ENCODE results near the gene IRS4.

Gene IRS4

DNA sequence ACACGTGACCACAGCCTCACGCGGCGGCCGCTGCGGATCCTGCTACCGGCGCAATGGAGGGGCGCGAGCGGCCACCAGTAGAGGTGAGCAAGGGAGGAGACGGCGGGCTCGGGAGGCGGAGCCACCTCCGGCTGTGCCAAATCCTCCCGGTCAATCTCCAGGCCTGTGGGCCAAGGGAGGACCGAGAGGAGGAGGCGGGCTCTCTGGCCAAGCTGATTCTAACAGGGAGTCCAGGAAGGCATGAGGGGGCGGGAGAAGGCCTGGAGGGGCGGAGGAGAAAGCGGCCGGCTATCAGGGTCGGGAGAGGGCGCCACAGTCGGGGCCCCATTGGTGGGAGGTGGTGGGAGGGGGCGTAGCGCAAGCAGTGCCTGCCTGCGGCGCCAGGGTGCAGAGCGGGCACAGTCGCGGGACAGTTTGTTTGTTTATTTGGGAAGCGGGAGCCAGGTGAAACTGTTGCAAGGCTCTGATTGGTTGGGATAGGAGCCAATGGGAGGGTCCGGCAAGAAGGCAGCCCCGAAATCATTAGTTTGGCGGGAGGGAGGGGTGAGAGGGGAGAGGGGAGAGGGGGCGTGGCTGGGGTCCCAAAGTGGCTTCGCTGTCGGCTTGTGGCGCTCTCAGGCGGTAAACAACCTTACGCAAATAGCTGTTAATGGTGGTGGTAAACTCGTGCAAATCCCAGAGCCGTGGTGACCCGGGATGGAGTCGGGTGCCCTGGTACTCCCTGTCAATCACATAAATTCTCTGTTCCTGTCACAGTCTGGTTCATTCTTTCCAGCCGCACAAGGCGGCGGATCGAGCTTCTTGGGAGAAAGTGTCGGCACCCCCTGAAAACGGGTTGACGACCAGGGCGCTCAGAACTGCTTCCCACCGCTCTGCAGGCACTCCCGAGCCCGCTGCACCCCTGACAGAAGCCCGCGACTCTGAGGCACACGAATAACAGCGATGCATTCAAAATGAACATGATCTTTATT, at the start of gene IRS4:
Gene IRS4 (minus strand): TSS at position 55 of the 971 bp plus-strand sequence.
- no peak for DNase-seq (ENCODE audit: low read depth in 1 of 2, low spot score in 1 of 2)

DNA sequence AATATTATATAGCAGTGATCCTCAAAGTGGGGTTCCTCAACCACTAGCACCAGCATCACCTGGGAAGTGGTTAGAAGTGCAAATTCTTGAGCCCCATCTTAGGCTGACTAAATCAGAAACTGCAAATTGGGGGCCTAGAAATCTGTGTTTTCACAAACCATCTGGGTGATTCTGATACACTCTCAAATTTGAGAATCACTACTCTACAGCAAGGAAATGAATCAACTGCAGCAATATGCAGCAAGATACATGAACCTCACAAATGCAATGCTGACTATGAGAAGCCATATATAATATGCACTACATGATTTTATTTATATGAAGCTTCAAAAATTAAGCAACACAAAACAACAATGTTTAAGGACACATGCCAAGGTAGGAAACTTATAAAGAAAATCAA, 36.2 kb upstream of the IRS4 start:
- DNase-seq (ENCODE audit: low read depth in 1 of 2, low spot score in 1 of 2), result no peak

DNA sequence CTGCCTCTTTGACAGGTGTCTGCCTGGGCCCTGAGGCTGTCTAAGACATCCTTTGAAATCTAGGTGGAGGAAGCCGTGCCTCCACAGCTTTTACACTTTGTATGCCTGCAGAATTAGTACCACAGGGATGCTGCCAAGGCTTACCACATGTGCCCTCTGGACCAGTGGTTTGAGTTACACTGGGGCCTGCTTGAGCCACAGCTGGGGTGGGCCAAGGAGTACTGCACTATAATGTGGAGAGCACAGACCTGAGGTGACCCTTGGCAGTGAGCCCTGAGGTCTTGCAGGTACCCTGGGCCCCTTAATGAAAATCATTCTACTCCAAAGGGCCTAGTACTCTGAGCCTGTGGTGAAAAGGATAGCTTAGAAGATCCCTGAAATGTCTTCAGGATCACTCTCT, 27.2 kb upstream of the IRS4 start:
- DNase-seq (ENCODE audit: low read depth in 1 of 2, low spot score in 1 of 2), result no peak

DNA sequence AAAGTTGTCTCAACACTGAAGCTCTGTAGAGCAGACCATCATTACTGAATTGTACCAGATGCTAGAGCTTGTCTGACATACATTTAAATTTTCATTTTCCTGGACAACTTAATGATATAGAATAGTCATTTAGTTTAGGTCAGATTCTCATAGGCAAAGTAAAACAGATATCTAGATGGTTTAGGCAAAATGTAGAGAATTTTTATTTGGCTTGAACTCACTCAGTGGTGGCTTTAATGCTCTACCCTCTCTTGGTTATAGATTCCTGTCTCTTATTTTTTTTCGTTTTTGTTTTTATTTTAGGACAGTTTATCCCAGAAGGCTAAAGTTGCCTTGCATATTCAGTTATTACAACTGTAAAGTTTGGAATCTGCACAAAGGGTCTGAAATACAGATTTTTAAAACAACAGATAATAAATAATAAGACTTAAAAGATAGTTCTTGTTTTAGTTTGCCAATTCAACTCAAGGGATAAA, 4.0 kb upstream of the IRS4 start:
- DNase-seq (ENCODE audit: low read depth in 1 of 2, low spot score in 1 of 2), result no peak

DNA sequence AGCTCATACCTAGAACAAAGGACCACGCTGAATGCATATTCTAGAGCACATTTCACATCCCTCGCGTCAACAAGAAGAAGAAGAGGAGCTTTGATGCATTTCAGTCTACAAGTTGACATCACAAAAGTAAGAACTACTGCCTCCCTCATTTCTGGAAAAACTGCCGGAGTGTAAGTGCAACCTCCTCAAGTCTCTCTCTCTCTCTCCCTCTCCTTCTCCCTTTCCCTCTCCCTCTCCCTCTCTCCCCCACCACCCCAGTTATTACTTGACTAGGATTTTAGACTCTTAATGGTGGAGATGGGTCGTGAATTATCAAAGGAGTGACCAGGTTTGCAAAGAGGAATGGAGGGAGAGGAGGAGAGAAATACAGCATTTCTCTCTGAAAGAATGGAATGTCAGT, 1.4 kb upstream of the IRS4 start:
- DNase-seq (ENCODE audit: low read depth in 1 of 2, low spot score in 1 of 2), result no peak

DNA sequence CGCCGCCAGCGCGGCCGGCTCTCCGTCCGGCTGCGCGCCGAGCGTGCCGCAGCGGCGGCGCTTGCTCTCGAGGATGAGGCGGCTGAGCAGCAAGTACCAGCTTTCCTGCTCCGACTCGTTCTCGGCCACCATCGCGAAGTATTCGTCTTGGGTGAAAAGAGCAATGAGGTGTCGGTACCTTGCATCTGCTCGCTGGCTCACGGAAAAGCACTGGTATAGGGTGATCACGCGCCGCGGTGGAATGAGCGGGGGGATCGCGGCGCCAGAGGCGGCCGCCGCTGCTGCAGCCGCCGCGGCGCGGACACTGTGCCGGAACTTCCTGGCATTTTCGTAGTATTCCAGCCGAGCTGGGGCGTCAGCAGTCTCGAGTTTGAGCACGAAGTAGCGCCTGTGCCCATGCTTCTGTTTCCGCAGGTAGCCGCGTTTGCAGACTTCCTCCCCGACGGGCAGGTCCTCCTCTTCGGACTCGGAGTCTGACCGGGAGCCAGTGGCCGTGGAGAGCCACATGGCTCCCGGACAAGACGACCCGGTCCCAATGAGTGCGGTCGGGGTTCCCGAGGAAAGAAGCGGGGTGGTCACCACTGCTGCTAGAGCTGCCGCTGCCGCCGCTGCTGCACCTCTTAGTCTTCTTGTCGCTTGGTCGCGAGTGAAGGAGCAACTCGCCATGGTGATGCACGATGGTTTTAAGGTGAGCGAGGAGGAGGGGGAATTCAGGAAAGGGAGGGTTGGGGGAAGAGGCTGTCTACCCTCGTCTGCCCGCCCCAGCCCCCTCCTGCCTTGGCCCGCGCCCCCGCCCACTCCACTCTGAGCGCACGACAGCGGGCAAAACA, 469 bp downstream of the IRS4 start:
- DNase-seq (ENCODE audit: low read depth in 1 of 2, low spot score in 1 of 2), result no peak

DNA sequence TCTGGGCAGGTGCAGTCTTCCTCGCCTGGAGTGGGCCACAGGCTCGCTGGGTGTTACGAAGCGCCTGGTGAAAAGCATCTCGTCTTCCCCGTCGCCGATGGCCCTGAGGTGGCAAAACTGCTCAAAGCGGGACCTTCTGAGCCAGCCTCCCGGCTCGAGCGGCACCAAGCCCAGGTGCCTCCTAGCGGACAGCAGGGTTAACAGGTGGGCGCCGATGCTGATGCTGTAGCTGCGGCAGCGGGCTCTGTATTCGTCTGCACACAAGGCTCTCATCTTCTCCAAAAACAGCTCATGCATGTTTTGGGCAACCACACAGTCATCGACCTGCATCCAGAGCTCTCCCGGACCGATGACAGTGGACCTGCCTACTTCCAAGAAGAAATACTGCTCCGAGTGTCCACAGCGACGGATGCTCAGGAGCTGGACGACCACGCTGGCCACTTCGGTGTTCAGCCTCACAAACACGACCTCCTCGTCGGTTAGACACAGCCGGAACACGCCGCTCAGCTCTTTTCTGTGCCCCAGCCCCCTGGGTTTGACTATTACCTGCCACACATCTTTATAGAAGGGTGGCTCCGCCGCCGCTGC, 1.2 kb downstream of the IRS4 start:
- DNase-seq (ENCODE audit: low read depth in 1 of 2, low spot score in 1 of 2), result no peak

DNA sequence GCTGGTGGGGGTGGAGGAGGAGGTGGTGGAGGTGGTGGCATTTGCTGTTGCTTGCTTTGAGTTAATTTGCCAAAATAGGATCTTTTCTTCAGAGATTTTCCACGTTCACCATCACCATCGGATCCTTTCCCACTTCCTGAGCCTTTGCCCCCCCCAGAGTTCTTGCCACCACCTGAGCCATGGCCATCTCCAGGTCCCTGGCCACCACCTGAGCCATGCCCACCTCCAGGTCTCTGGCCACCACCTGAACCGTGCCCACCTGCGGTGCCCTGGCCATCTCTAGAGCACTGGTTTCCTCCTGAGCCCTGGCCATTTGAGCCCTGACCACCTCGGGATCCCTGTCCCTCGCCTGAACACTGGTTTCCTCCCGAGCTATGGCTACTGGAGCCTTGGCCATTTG, 1.9 kb downstream of the IRS4 start:
- DNase-seq (ENCODE audit: low read depth in 1 of 2, low spot score in 1 of 2), result no peak

DNA sequence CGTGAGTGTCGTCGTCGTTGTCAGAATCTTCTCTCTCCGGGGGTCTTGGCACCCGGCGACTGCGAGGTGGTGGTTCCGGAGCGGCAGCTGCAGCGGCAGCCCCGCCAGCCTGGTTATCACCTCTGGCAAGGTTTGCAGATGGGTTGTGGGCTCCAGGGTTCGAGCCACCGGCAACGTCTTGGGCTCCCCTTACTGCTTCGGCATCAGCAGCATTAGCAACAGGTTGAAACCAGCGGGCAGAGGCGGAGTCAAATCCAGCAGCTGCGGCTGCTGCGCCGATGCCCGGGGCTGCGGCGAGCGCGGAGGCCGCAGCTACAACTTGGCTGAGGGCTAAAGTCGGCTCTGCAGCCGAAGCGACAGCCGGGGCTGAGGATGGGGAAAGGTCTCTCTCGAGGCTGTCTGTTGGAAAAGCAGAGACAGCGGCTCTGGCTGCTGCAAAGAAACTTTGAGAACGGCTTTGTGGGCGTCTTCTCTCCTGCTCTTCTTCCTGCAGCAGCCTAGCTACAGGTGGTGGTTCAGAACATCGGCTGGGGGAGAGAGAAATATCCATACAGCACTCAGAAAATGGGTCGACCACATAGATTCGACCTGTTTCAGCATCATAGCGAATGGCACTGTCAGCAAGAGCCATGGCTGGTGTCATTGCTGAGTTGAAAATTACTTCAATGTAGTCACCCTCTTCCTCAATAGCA, 3.6 kb downstream of the IRS4 start:
- DNase-seq (ENCODE audit: low read depth in 1 of 2, low spot score in 1 of 2), result no peak

DNA sequence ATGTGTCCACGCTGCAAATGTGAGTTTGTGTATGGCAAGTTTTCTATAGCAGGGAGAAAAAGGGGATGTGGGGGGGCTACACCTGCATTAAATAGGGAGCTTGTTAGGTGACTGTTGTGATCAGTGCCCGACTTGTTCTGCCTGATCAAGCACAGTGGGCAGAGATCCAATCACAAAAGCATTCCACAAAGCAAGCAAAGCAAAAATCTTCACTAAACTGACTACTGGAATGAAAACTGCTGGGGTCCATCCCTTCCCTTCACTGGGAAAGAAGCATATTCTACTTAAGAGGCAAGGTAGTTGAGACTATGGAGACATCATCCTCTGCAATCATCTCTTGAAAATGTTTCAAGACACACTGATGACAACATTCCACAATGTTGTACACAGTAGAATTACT, 5.2 kb downstream of the IRS4 start:
- DNase-seq (ENCODE audit: low read depth in 1 of 2, low spot score in 1 of 2), result no peak

DNA sequence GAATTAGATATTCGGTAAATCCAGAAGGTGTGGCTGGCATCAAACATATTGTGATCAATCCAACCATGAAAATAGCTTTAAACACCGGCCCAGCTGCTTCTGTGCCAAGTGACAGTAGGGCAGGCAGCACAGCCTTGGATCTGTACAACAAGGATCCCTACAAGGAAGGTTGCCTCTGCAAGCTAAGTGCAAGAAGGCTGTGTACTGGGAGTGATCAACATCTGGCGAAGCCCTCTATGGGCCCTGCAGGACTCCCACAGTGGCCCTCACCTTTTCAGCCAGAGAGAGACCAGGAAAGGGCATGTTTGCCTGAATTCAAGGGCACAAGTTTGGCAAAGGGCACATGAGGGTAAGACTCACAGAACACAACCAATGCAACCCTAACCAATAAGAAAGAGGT, 9.6 kb downstream of the IRS4 start:
- no peak for DNase-seq (ENCODE audit: low read depth in 1 of 2, low spot score in 1 of 2)

DNA sequence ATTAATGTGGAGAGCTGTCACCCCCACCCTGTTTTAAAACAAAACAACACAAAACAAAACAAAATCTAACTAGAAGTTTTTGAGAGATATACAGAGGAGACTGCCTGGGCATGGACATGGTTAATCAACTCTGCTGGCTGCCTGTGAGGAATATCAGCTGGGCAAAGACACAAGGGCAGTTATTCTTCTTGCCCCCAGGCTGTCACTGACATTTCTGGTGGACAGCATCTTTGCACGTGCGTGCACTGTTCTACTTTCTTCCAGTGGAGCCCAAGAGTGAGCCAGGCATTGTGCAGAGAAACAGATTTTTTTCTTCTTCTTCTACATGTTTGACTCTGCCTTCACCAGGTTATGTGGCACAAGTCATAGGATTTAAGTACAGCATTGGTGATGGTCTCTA, 13.8 kb downstream of the IRS4 start:
- DNase-seq (ENCODE audit: low read depth in 1 of 2, low spot score in 1 of 2), result no peak

DNA sequence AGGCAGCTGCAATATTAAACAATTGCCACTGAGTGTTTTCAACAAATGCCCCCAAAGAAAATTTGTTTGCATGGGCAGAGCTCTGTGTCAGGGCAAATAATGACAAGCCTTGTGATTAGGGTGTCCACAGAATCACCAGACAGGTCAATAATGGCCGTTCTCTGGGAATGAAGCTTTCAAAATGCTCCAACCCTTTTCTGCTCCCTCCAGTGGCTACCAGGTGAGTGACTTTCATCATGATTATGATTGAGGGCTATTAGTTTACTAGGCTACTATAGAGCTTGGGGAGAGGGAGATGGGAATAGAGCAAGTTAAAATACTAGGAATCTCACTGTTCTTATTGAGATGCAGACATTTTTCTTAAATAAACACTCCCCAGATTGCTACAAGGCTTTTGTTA, 23.5 kb downstream of the IRS4 start:
- no peak for DNase-seq (ENCODE audit: low read depth in 1 of 2, low spot score in 1 of 2)

DNA sequence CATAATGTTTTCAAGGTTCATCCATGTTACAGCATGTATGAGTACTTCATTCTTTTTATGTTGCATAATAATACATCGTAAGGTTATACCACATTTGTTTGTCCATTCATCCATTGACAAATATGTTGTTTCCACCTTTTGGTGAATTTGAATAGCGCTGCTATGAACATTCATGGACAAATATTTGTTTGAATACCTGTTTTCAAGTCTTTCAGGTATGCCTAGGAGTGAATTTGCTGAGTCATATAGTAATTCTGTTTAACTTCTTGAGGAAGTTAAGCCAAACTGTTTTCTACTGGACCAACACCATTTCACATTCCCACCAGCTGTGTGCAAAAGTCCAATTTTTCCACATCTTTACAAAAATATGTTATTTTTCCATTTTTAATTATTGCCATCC, 31.5 kb downstream of the IRS4 start:
- DNase-seq (ENCODE audit: low read depth in 1 of 2, low spot score in 1 of 2), result no peak

DNA sequence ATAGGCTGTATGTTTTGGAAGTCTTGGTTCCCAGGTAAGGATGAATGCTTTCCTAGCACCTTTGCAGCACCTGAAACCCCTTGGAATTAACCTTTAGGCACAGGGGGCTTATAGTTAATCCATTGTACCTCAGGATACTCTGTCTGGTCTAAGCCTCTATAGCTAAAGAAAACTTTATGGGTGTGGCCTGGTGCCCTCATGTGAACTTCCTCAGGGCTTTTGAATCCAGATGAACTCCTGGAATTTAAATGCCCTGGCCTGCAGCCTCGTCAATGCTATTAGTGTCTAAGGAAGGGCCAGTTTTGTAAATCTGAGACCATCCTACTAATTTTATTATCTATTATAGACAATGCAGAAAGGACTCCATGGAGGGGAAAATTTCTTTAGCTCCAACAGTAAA, 33.8 kb downstream of the IRS4 start:
- no peak for DNase-seq (ENCODE audit: low read depth in 1 of 2, low spot score in 1 of 2)

DNA sequence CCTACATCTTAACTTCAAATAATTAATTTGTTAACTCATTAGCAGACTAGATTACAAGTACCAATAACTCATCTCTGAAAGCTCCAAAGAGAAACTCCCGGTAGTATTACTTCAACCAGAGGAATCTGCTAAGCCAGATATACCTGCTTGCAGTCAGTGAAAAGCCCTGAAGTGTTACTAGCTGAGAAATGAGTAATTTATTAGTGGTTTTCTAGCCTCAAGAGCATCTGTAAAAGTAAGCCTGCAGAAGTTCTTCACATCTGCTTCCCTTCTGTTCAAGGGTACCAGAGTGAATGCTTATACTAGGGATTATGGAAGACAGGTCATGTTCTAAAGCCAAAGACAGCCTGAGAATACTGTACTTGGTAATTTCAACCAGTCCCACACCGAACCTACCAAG, 34.7 kb downstream of the IRS4 start:
- no peak for DNase-seq (ENCODE audit: low read depth in 1 of 2, low spot score in 1 of 2)

DNA sequence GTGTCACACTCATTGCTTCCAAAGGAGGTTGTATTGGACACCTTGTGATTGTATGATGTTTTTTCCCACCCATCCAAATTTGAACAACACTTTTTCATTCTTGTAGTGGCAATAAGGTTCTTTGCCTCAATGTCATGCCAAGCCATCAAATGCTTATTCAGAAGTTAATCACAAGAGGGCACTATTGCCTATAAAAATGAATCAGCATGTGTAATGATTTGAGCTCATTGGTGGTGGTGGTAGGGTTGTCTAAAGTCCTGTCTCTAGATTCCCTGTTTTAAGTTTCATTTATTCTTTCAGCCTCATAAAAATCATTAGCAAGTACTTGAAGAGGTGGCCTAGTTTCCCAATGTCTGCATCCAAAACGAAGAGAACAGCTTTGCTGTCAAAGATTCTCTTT, 37.0 kb downstream of the IRS4 start:
- DNase-seq (ENCODE audit: low read depth in 1 of 2, low spot score in 1 of 2), result no peak

DNA sequence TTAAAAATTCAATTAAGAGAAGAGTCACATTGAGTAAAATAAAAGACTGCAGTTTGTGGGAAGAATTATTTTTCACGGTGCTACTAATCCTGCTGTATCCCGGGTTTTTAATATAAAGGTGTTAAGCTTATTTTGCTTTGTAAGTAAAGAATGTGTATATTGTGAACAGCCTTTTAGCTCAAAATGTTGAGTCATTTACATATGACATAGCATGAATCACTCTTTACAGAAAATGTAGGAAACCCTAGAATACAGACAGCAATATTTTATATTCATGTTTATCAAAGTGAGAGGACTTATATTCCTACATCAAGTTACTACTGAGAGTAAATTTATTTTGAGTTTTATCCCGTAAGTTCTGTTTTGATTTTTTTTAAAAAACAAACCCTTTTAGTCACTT, 39.7 kb downstream of the IRS4 start:
- DNase-seq (ENCODE audit: low read depth in 1 of 2, low spot score in 1 of 2), result no peak
